Loucy (cell line): ENCODE data around the gene ZBTB8OS.

Experiments
- EZH2phosphoT487 ChIP-seq: fragments of 200-600 bp; IDR thresholded peaks from 2 replicates; pipeline ENCODE4 v1.6.1; 2018; ENCODE audit warnings: antibody characterized with exemption, mild to moderate bottlenecking, moderate library complexity, borderline replicate concordance
- TF ChIP-seq, protein P1 (sequence below): fragments of 200-600 bp; sonication (generic); conservative IDR thresholded peaks from 2 replicates; pipeline ENCODE4 v1.5.1; 2014; ENCODE audit warnings: mild to moderate bottlenecking, antibody characterized with exemption, low read length

DNA sequence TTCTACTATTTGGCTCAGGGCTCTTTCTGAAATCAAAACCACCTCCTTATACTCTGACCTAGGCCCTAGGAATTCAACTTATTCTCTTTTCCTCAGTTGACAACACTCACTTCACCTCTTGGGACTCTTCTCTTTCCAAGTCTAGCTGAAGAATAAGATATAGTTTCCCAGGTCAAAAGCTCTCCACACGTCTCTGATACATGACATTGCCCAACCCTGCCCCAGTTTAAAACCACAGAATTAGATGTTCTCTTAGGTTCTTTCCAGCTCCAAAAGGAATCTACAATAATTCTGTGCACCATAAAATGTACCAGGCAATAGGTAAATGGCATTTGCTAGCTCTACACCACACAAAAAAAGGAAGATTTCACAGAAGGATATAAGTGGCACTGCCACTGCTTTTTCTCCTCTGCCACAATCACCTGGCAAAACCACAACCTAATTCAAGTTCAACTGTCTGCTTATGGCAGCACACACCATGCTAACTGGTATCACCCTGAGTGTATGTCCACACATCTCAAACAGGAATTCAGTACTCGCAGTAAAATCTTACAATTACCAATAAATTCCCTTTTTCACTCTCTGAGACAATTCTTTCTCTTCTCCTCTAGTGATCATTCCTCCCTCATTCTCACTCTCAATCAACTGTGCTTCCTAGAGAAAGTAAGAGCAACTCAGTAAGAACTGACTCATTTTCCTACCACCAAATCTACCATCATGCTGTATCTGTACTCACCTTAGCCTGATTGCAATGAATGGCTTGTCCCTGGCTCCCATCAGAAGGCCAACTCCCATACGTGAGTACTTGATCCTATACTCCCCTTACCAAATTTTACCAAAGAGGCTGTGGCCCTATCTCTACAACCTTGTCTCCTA lies 27.3 kb downstream of the ZBTB8OS start:
- TF ChIP-seq, protein P1, sequence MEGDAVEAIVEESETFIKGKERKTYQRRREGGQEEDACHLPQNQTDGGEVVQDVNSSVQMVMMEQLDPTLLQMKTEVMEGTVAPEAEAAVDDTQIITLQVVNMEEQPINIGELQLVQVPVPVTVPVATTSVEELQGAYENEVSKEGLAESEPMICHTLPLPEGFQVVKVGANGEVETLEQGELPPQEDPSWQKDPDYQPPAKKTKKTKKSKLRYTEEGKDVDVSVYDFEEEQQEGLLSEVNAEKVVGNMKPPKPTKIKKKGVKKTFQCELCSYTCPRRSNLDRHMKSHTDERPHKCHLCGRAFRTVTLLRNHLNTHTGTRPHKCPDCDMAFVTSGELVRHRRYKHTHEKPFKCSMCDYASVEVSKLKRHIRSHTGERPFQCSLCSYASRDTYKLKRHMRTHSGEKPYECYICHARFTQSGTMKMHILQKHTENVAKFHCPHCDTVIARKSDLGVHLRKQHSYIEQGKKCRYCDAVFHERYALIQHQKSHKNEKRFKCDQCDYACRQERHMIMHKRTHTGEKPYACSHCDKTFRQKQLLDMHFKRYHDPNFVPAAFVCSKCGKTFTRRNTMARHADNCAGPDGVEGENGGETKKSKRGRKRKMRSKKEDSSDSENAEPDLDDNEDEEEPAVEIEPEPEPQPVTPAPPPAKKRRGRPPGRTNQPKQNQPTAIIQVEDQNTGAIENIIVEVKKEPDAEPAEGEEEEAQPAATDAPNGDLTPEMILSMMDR = no peak
- TF ChIP-seq EZH2phosphoT487 = no peak
